PC-9 (cell line): ENCODE results near the gene FLYWCH2. TPM values are rescaled to one million over a fixed set of nuclear protein-coding genes. Genes with fewer than 3 reads are reported as not detected.
A peak's percentile ranks its signal among the peaks of the same experiment; 100 is the strongest.

ENCODE experiments used
- BruUV-seq: library from RNA; stranded (reverse); fragments of 400-500 nt; replicated peaks from 2 replicates; lab custom pipeline; 2021; lab: Mats Ljungman, UMichigan
- CTCF ChIA-PET: fragments of 300-600 bp; sonication (Branson Sonifier 250); formaldehyde crosslinking; loops from one replicate; lab custom pipeline; 2022; ENCODE audit warnings: antibody characterized with exemption; lab: Charles Lee
- POLR2A ChIA-PET: fragments of 300-600 bp; sonication (Branson Sonifier 250); formaldehyde crosslinking; loops from one replicate; lab custom pipeline; 2022; ENCODE audit warnings: antibody characterized with exemption; ENCODE audit not compliant: unreplicated experiment; lab: Charles Lee
- DNase-seq, 2 experiments: peaks; one replicate each; pipeline versions ENCODE4 v3.0.0 to v3.0.0-alpha.2; 2015 to 2022; ENCODE audit warnings: mixed read lengths in 1 of 2
- H2AFZ ChIP-seq: fragments of 200-600 bp; sonication (generic); 2 replicates; pipeline ENCODE4 v1.8.1; 2017; ENCODE audit warnings: antibody characterized with exemption
- H3F3A ChIP-seq: fragments of 200-600 bp; sonication (generic); 2 replicates; pipeline ENCODE4 v1.8.1; 2017; ENCODE audit warnings: antibody characterized with exemption, mild to moderate bottlenecking, low read depth; ENCODE audit not compliant: insufficient read depth
- H3K27ac ChIP-seq: fragments of 200-600 bp; sonication (generic); 2 replicates; pipeline ENCODE4 v1.6.1; 2016; ENCODE audit warnings: mixed run types
- H3K27me3 ChIP-seq: fragments of 200-600 bp; sonication (generic); 2 replicates; pipeline ENCODE4 v1.6.1; 2016; ENCODE audit warnings: low read depth, mixed run types; ENCODE audit not compliant: insufficient read depth
- H3K36me3 ChIP-seq: fragments of 200-600 bp; sonication (generic); 2 replicates; pipeline ENCODE4 v1.6.1; 2016; ENCODE audit warnings: low read depth, mixed run types
- H3K4me1 ChIP-seq: fragments of 200-600 bp; sonication (generic); replicated peaks from 2 replicates; pipeline ENCODE4 v1.6.1; 2016; ENCODE audit warnings: mixed run types; ENCODE audit not compliant: insufficient read depth
- H3K4me2 ChIP-seq: fragments of 200-600 bp; sonication (generic); 2 replicates; pipeline ENCODE4 v1.6.1; 2017; ENCODE audit warnings: mixed run types
- H3K4me3 ChIP-seq: fragments of 200-600 bp; sonication (generic); 2 replicates; pipeline ENCODE4 v1.6.1; 2016; ENCODE audit warnings: mixed run types
- H3K79me2 ChIP-seq: fragments of 200-600 bp; sonication (generic); 2 replicates; pipeline ENCODE4 v1.6.1; 2017; ENCODE audit warnings: low read depth, mixed run types
- H3K9me2 ChIP-seq: fragments of 200-600 bp; sonication (generic); 2 replicates; pipeline ENCODE4 v1.8.1; 2017; ENCODE audit warnings: mild to moderate bottlenecking; ENCODE audit not compliant: insufficient read depth
- H3K9me3 ChIP-seq: fragments of 200-600 bp; sonication (generic); 2 replicates; pipeline ENCODE4 v1.8.1; 2016; ENCODE audit warnings: low read depth; ENCODE audit not compliant: insufficient read depth
- H4K20me1 ChIP-seq: fragments of 200-600 bp; sonication (generic); 2 replicates; pipeline ENCODE4 v1.8.1; 2017; ENCODE audit not compliant: insufficient read depth
- EZH2 ChIP-seq: fragments of 200-600 bp; sonication (generic); IDR thresholded peaks from 2 replicates; pipeline ENCODE4 v1.8.0; 2017; ENCODE audit warnings: antibody characterized with exemption, low read depth
- intact Hi-C: fragments of 100-400 bp; cut with micrococcal nuclease; formaldehyde crosslinking; loops from one replicate; pipeline ENCODE4 v1.10.0; 2022; ENCODE audit not compliant: unreplicated experiment
- total RNA-seq: library from RNA; stranded (reverse); gene quantifications from 2 replicates; pipeline ENCODE4 v1.2.3, GENCODE V29; 2021
- TF ChIP-seq, protein P1 (sequence below): fragments of 200-600 bp; sonication (generic); conservative IDR thresholded peaks from 2 replicates; pipeline ENCODE4 v1.6.1; 2017; ENCODE audit warnings: mixed run types, antibody characterized with exemption, mild to moderate bottlenecking, moderate library complexity

Gene FLYWCH2
- total RNA-seq, 1 experiment from 2014 or later: 41.5 TPM

DNA sequence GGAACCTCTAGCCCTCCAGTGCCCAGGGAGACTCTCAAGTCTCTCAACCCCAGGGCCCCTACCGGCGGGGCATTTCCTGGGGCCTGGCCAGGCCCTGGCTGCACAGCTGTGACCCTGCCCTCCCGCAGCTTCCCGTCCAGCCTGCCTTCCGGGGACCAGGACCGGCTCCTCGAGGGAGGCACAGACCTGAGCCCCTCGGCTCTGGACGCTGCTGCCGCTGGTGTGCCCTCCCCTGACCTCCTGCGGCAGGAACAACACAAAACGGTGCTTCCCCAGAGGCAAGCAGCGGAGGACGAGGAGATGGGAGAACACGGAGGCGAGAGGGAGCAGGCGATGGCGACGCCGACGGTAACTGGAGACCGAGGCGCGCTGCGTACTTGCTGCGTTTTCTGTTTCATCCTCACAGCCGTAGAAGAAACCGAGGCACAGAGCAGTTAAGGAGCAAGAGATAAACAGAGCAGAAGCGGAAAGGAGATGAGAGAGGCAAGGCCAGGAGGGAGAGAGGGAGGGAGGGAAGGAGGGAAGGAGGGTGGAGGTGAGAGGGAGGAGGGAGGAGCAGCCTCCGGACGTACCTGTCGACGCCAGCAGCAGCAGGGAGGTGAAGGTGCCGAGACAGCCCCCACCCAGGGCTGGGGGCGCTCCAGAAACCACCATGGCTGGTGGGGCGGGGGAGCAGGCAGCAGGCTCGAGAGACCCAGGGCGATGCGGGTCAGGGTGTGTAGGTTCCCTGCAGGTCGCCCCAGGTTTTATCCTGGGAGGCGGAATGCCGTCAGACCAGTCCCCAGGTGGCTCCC, 25.4 kb upstream of the FLYWCH2 start, which contains the start of gene PRSS22:
Gene PRSS22, minus strand, starts transcription at position 720 of the 794 bp plus-strand sequence. Its CDS starts 66 bp downstream, at position 654.
- Histone ChIP-seq H3K4me1 (peaks cover 14% of the 10 kb centered on the region), H2AFZ (no peak within 1 kb of the TSS), H3K4me2 (peak within 1 kb of the TSS; percentile 85), H3K36me3 (peaks cover 30% of the 10 kb centered on the region), H3K27ac (peak within 1 kb of the TSS; percentile 95), H3K4me3 (peak within 1 kb of the TSS; percentile 99), H3K79me2 (peaks cover 37% of the 10 kb centered on the region), H3K9me2 (no peaks in the 10 kb centered on the region), H3K9me3 (peaks cover 14% of the 10 kb centered on the region), H3K27me3 (no peaks in the 10 kb centered on the region), H4K20me1 (peaks cover 5% of the 10 kb centered on the region), H3F3A (peaks cover 43% of the 10 kb centered on the region; the same call in 1 of the 2 replicates)
- DNase-seq: peak; percentile 88 to 98
- TF ChIP-seq EZH2: no peak
- TF ChIP-seq, protein P1, sequence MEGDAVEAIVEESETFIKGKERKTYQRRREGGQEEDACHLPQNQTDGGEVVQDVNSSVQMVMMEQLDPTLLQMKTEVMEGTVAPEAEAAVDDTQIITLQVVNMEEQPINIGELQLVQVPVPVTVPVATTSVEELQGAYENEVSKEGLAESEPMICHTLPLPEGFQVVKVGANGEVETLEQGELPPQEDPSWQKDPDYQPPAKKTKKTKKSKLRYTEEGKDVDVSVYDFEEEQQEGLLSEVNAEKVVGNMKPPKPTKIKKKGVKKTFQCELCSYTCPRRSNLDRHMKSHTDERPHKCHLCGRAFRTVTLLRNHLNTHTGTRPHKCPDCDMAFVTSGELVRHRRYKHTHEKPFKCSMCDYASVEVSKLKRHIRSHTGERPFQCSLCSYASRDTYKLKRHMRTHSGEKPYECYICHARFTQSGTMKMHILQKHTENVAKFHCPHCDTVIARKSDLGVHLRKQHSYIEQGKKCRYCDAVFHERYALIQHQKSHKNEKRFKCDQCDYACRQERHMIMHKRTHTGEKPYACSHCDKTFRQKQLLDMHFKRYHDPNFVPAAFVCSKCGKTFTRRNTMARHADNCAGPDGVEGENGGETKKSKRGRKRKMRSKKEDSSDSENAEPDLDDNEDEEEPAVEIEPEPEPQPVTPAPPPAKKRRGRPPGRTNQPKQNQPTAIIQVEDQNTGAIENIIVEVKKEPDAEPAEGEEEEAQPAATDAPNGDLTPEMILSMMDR: no peak
- CTCF ChIA-PET: interaction anchor here (0.6 to 1.1 kb wide), 3 partner anchors 16 to 62 kb away, joined by 4 to 11 read pairs (median 4); no protein-coding TSS in a partner anchor
- POLR2A ChIA-PET: interaction anchor here (0.6 kb wide), 2 partner anchors 80 to 184 kb away, joined by 3 read pairs; no protein-coding TSS in a partner anchor
- intact Hi-C loops: loop anchor here (1.0 to 5.0 kb wide), 4 partner anchors 22 to 81 kb away; partner anchors contain the start of genes ELOB, PRSS21 and ZG16B
- BruUV-seq: TSS peak; percentile 86

DNA sequence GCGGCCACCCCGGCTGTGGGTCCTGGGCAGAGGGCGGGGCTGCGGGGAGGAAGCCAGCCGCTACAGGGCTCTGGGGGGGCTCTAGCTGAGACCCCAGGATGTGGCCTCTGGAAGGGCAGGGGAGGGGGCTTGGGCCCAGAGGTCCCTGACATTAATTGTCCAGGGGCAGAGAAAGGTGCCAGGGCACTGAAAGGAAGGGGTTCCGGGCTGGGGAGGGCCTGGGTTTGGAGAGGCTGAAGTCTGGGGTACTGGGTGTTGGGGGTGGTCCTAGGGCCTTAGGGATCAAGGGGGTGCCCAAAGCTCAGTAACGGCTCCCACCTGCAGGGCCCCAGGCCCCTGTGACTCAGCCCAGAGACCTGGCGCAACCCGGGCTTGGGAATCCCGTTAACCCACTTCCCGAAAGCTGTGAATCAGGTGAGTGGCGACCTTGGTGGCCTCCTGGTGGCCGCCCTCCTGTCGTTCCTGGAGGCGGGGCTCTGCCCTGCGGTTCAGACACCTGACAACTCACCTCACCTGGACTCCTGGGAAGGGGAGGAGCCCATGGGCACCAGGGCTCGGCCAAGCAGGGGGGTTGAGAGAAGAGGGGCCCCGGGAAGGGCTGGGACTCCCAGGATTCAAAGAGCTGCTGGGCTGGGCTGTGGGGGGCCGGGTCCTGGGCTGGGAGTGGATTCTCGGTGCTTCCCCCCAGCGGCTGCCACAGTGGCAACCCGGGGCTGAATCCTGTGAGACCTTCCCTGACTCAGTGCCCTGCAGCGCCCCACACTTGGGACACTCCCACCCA, 24.6 kb upstream of the FLYWCH2 start:
- Histone ChIP-seq H2AFZ (no peak overlapping the region), H3K9me2 (no peaks in the 10 kb centered on the region), H3F3A (peaks cover 37% of the 10 kb centered on the region; the same call in 1 of the 2 replicates), H3K79me2 (peaks cover 37% of the 10 kb centered on the region), H3K4me2 (peak overlapping the region; percentile 85), H3K4me1 (peaks cover 14% of the 10 kb centered on the region), H3K9me3 (peaks cover 14% of the 10 kb centered on the region), H3K27me3 (no peaks in the 10 kb centered on the region), H3K36me3 (peaks cover 28% of the 10 kb centered on the region), H4K20me1 (peaks cover 5% of the 10 kb centered on the region), H3K27ac (peak overlapping the region; percentile 95), H3K4me3 (peak overlapping the region; percentile 99)
- BruUV-seq: no TSS peak
- DNase-seq: peak; percentile 97 to 99
- TF ChIP-seq EZH2: no peak
- TF ChIP-seq, protein P1: peak; percentile 44; the same call in 1 of the 2 replicates
- intact Hi-C loops: loop anchor here (1.0 to 5.0 kb wide), 4 partner anchors 23 to 82 kb away; partner anchors contain the start of genes ELOB, PRSS21 and ZG16B
- ChIA-PET POLR2A (interaction anchor here (0.5 to 0.6 kb wide), 6 partner anchors 47 to 1491 kb away, joined by 3 to 5 read pairs (median 4); partner anchors contain the start of gene AMDHD2), CTCF (interaction anchor here (1.0 to 1.1 kb wide), 2 partner anchors 10 to 63 kb away, joined by 4 read pairs; no protein-coding TSS in a partner anchor)
